Muscle of arm (tissue), 12 donors: Measurements from ENCODE around the gene AUTS2. TPM values are rescaled to one million over a fixed set of nuclear protein-coding genes. Genes with fewer than 3 reads are reported as not detected.
"Not testable (repeated sequence)": the region's sequence is repeated elsewhere in the genome, so short reads cannot be mapped to it uniquely, and the experiment has no call there.

Experiments
- DNase-seq: peaks from one replicate; pipeline ENCODE4 v3.0.0-alpha.2; 2013
- polyA plus RNA-seq, 12 donors: library from polyadenylated mRNA; unstranded; fragments of 120-200 nt; gene quantifications; one replicate each; pipeline ENCODE4 v1.2.1, GENCODE V29; 2013; ENCODE audit not compliant: insufficient read length in 12 of 12

The AUTS2 gene
- polyA plus RNA-seq, 12 donors = 60.0 to 182 (median 86.6) TPM

GRCh38 chr7:69786130-69786529 lies 187.9 kb downstream of the AUTS2 start:
- DNase-seq = not testable (repeated sequence)

DNA sequence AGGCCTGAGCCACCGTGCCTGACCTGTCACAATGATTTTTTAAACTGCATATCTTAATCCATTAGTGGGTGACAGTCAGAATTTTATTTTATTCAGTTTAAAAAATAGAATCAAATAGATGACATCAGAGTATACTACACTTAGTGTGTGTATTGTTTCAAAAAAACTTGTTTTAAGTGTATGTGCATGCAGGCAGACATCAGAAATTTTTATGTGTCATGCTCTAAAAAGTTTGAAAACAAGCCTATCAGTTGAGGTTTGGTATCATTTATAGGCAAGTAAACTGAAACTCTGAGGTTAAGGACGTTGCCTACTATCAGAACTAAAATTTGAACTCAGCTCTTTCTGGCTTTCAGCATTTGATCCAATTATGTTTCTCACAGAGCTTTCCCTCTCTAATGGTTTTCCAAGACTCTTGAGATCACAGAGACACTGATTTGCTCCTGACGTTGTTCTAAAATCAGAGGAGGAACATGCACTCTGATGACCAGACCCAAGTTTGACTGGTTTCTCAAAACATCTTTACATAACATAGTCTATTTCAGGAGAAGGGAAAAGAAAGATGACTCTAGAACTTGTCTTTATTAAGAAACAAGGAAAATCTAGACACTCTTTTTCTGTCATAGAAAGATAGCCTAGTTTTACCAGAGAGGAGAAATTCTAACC lies 188.6 kb downstream of the AUTS2 start:
- DNase-seq = no peak

DNA sequence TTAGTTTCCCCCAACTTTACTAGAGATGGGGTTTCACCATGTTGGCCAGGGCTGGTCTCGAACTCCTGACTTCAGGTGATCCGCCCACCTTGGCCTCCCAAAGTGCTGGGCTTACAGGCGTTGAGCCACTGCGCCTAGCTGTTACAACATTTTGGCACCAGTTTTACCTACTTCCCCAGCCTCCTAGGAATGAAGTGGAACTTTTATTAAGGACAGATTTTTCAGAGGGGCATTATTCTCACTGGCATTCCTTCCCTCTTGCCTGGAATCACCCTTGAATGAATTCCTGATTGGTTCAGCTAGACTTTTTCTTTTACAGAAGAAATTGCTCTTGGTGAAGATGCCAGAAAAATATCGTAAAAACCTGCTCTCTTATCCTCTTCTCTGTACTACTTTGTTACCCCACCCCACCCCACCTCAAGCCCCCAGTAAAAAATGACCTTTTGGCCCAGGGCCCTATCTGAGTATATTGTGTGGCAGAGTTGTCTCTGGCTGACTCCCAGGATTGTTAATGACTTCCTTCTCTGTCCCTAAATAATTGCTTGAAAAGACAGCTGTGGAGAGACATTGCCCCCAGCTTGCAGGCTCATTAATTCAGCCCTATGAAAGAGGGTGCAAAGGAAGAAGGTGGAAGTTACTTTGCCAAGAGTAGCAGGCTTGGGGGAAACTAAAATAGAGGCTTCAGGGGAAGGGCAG lies 189.6 kb downstream of the AUTS2 start:
- no peak for DNase-seq

GRCh38 chr7:69789563-69789962 lies 191.3 kb downstream of the AUTS2 start:
- no peak for DNase-seq

DNA sequence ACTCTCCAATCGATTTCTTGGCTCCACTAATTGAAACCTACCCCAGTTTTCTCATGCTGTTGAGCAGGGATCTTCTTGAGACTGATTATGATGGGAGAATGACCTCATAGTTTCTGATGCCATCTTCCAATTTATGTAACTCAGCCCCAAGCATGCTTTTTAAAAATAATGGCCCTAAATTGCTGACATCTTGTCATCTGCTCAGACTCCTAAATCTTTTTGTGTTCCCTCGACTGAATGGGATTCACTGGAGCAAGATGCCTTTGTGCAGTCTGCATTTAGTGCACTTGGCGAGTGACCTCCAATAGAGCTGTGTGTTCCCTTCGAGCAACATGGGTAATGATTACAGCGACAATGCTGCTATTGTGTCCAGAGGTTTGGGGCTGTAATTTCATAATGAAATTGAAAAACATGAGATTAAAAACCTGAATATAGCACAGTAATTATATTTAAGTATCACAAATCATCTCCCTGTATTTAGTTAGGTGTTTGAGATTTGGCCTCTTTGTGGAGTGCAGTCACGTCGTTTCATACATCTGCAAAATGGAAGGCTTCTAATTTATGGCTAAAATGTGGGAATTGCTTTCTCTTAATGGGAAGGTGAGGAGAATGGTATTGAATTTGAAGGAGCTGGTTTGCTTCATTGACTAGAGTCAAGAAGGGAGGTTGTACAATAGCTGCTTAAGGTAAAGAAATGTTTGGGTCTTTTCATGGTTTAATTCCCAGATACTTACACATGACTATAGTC lies 192.9 kb downstream of the AUTS2 start:
- DNase-seq = no peak

- DNase-seq = no peak
These were observed 193.5 kb downstream of the AUTS2 start for GRCh38 chr7:69791739-69792138.

- DNase-seq = no peak
These were observed 197.7 kb downstream of the AUTS2 start for GRCh38 chr7:69795932-69796331.

DNA sequence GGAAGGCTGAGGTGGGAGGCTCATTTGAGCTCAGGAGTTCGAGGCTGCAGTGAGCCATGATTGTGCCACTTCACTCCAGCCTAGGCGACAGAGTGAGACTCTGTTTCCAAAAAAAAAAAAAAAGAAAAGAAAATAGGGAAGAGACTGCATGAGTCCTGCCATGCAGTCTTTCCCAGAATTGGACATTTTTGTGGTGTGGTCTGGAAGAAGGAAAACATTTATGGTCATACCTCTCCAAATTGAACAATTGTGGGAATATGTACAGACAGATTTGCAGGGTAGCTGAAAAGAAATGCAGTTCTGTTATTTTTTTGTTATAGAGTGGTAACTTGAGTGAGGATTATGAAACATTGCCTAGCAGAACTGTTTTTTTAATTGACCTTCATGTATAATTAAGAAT lies 198.1 kb downstream of the AUTS2 start:
- DNase-seq = no peak

- DNase-seq = no peak
These were observed 200.9 kb downstream of the AUTS2 start for GRCh38 chr7:69799048-69799697.

GRCh38 chr7:69799990-69800389 lies 201.7 kb downstream of the AUTS2 start:
- DNase-seq = no peak

GRCh38 chr7:69800495-69800894 lies 202.2 kb downstream of the AUTS2 start:
- DNase-seq = no peak

- no peak for DNase-seq
These were observed 203.7 kb downstream of the AUTS2 start for GRCh38 chr7:69801729-69802682.

DNA sequence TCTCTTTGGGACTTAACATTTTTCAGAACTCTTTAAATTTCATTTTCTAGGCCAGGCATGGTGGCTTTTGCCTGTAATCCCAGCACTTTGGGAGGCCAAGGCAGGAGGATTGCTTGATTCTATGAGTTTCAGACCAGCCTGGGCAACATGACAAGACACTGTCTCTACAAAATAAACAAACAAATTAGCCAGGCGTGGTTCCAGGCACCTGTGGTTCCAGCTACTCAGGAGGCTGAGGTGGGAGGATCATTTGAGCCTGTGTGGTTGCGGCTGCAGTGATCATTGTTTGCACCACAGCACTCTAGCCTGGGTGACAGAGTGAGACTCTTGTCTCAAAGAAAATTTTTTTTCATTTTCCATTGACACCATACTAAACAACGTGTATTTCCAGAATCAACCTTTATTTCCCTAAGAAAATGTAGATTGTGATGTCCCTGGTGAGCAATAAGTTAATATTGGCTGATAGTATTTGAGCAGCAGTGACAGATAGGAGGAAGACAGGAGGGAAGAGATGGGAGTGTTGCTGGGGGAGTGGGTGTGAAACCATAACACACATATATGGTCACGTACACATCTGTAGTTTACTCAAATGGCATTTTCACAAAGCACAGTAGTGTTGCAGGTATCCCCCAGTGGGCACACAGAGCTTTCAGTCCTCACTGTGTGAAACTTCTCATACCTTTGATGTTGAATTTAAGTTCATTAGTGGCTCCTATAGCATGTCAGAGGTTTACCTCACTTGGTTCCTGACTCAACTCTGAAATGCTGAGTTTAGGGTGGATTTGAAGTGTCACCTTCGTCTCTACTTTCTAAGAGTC lies 205.6 kb downstream of the AUTS2 start:
- DNase-seq = no peak

DNA sequence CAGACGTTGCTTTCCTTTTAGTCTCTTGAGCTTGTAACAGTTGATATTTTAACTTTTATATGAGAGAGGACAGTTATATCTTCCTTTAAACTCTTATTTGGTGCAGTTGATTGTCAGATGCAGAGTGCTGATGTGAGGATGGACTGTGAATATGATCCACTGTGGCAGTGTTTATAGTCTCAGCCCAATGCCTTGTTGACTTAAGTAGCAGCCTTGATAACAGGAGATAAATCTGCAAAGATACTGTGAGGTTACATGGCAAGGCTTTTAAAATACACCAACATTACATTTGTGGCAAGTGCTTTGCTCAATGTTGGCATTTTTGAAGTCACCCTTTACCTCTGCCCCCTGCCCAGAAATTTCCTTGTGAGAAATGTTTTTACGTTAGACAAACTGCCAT lies 206.7 kb downstream of the AUTS2 start:
- no peak for DNase-seq

DNA sequence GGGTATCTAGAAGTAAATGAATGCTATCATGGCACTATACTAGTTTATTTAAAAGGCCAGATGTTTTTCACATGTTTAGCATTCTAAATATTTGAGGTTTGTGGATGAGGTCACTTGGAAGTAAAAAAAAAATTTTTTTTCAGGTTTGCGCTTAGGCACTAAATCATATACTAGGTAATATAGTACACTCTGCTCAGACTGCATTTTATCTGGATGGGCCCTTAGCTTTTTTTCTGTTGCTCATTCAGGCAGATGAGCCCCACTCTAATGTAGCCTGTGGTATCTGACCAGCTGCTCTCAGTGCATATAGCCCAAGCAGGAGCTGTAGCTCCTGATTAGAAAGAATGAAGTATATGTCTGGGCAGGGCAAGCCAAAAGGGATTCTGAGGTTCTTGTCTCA lies 210.1 kb downstream of the AUTS2 start:
- no peak for DNase-seq

DNA sequence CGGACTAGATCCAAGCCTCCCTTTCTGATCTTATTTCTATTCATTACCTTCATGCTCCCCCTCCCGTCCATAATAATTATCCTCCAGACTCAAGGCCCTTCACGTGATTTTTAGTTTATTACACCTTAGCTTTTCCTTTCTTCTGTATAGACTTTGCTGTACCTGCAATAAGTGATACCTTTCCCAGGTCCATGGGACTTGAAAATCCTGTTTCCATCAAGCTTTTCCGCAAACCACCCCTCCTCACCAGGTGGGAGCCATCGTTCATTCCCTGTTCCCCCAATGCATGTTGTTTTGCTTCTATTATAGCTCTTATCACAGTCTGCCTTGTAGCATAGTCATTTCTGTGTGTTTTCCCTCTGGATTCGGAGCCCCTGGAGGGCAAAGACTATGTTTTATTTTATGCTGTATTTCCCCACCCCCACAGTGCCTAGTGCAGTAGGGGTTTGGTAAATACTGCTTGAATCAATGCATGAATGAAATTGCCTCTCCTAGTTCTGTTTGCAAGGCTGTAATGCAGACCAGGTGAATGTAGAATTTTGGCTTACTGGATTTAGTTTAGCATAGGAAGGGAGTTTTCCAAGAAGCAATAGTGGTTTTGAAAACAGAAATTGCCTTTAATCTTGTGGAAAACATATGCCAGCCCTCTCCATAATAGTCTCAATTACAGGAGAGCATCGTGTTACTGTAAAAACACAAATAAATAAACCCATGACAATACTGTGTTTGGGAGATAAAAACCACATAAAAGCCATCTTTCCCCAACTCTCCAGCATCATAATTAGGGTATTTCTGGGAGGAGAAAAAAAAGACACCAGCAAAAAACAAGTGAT lies 213.4 kb downstream of the AUTS2 start:
- no peak for DNase-seq

DNA sequence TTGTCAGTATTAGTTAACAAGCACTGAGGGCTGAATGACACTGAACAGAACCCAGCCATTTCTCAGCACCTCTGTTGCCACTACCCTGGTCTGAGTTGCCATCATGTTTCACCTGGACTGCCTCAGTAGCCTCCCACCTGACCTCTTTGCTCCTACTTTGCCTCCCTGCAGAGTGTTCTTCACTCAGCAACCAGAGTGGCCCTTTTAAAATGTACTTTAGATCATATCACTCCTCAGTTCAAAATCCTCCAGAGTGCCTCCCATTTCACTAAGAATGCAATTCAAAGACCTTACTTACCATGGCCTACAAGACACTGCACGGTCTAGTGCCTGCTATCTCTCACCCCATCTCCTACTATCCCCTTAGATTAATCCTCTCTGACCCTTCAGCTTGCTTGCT lies 214.5 kb downstream of the AUTS2 start:
- no peak for DNase-seq

GRCh38 chr7:69813637-69814240 lies 215.5 kb downstream of the AUTS2 start:
- DNase-seq = no peak

DNA sequence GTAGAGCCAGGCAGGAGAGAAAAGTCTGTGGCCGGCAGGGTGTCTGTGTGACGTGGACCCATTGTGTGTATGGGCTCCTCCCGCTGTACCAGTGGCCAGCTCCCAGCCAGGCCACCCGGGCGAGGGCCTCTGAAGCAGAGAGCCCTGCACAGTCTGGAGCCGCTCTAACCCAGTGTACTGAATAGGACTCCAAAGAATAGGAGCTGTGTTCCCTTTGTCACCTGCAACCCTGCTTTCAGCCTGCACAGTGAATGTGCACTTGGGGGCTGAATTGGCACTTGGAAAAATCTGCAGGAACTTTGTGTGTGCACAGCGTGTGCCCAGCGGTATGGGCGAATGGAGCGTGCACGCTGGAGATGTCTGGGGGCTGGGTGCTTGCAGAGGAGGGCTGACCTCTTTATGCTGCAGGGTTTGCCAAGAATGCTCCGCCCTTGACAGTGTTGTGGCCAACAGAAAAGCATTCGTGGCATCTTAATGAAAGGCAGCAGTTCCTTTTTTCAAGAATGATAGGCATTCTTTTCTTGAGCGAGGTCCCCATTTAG lies 216.2 kb downstream of the AUTS2 start:
- DNase-seq = no peak
